Measurements from ENCODE around the gene SCRN3.
"Not testable (repeated sequence)": the region's sequence is repeated elsewhere in the genome, so short reads cannot be mapped to it uniquely, and the experiment has no call there.

Gene SCRN3

GRCh38 chr2:174395284-174395968 lies at the start of gene SCRN3:
TSS of gene SCRN3 (plus strand) at chr2:174395730. CDS start at chr2:174398284, 2,554 bp downstream.
- peak; percentile 74 to 77 for DNase-seq

GRCh38 chr2:174350018-174350417 lies 45.5 kb upstream of the SCRN3 start:
- DNase-seq: no peak

- DNase-seq: no peak
Measured at GRCh38 chr2:174350593-174351181, 44.8 kb upstream of the SCRN3 start.

GRCh38 chr2:174353004-174353403 lies 42.5 kb upstream of the SCRN3 start:
- DNase-seq: no peak

GRCh38 chr2:174356347-174356746 lies 39.2 kb upstream of the SCRN3 start:
- no peak for DNase-seq

GRCh38 chr2:174359663-174360062 lies 35.9 kb upstream of the SCRN3 start:
- DNase-seq: not testable (repeated sequence)

GRCh38 chr2:174362949-174363348 lies 32.6 kb upstream of the SCRN3 start:
- no peak for DNase-seq

GRCh38 chr2:174363492-174364225 lies 31.9 kb upstream of the SCRN3 start:
- DNase-seq: not testable (repeated sequence)

GRCh38 chr2:174364628-174365027 lies 30.9 kb upstream of the SCRN3 start:
- DNase-seq: no peak

GRCh38 chr2:174365571-174365970 lies 30.0 kb upstream of the SCRN3 start:
- DNase-seq: no peak

- DNase-seq: no peak
Measured at GRCh38 chr2:174368691-174369090, 26.8 kb upstream of the SCRN3 start.

- DNase-seq: no peak
Measured at GRCh38 chr2:174376967-174377366, 18.6 kb upstream of the SCRN3 start.

- DNase-seq: no peak
Measured at GRCh38 chr2:174383796-174384195, 11.7 kb upstream of the SCRN3 start.

- DNase-seq: no peak
Measured at GRCh38 chr2:174385201-174385600, 10.3 kb upstream of the SCRN3 start.

- DNase-seq: not testable (repeated sequence)
Measured at GRCh38 chr2:174388706-174389105, 6.8 kb upstream of the SCRN3 start.

- DNase-seq: no peak
Measured at GRCh38 chr2:174389542-174389941, 6.0 kb upstream of the SCRN3 start.

- not testable (repeated sequence) for DNase-seq
Measured at GRCh38 chr2:174390303-174390702, 5.2 kb upstream of the SCRN3 start.

GRCh38 chr2:174392706-174393105 lies 2.8 kb upstream of the SCRN3 start:
- DNase-seq: no peak

GRCh38 chr2:174395969-174396630 lies 570 bp downstream of the SCRN3 start:
- peak in 1 of 2 donors; percentile 19 for DNase-seq

- no peak for DNase-seq
Measured at GRCh38 chr2:174397773-174398172, 2.2 kb downstream of the SCRN3 start.

- no peak for DNase-seq
Measured at GRCh38 chr2:174399171-174399570, 3.6 kb downstream of the SCRN3 start.

- no peak for DNase-seq
Measured at GRCh38 chr2:174400853-174401252, 5.3 kb downstream of the SCRN3 start.

- no peak for DNase-seq
Measured at GRCh38 chr2:174403628-174404027, 8.1 kb downstream of the SCRN3 start.
